ENCODE measurements around the gene CCNQ. TPM values are rescaled to one million over a fixed set of nuclear protein-coding genes. Genes with fewer than 3 reads are reported as not detected.

Gene CCNQ
- total and polyA plus RNA-seq, 2 donors (not counting 3 experiments of a cell fraction or from before 2014, with no cell fraction given): 21.3 to 37.0 TPM

GRCh38 chrX:153560000-153560399 lies 38.9 kb downstream of the CCNQ start:
- no peak for TF ChIP-seq POLR2A (IDR thresholded peaks at IDR 0.05; ENCODE audit: low read depth, low read length)
- TF ChIP-seq JUN (IDR thresholded peaks at IDR 0.05; ENCODE audit: borderline replicate concordance, insufficient read depth, insufficient read length, low read depth): no peak
- no peak for TF ChIP-seq FOS (IDR thresholded peaks at IDR 0.05; ENCODE audit: borderline replicate concordance, insufficient read depth, low read length)
- TF ChIP-seq MAX (IDR thresholded peaks at IDR 0.05; ENCODE audit: insufficient read depth, insufficient read length): no peak
- no peak for TF ChIP-seq GATA2 (IDR thresholded peaks at IDR 0.05; ENCODE audit: insufficient read depth, insufficient read length, low read depth, low read length)
- TF ChIP-seq MYC (IDR thresholded peaks at IDR 0.05; ENCODE audit: low read depth, low read length): no peak
- no peak for TF ChIP-seq EZH2 (IDR thresholded peaks at IDR 0.05; ENCODE audit: borderline replicate concordance, low read depth, low read length, severe bottlenecking)
- no peak for TF ChIP-seq POLR2AphosphoS5 (IDR thresholded peaks at IDR 0.05; ENCODE audit: insufficient read depth, low read depth, low read length)
- TF ChIP-seq CTCF (IDR thresholded peaks at IDR 0.05; ENCODE audit: extremely low read depth in 1 of 2, insufficient read depth in 1 of 2, low read depth in 1 of 2, low read length in 2 of 2): no peak
- ChIA-PET POLR2A (no interaction called here), CTCF (interaction anchor here (1.3 kb wide), 1 partner anchor 89 kb away, joined by 3 read pairs; no protein-coding TSS in a partner anchor)
- Histone ChIP-seq H2AFZ (ENCODE audit: low read depth, low read length) (no peak overlapping the region), H3K36me3 (ENCODE audit: control insufficient read depth in 2 of 2, extremely low read depth in 1 of 2, insufficient read depth in 2 of 2, low read length in 2 of 2) (no peaks in the 10 kb centered on the region), H3K4me1 (ENCODE audit: control insufficient read depth, extremely low read depth, insufficient read depth, low read length) (no peaks in the 10 kb centered on the region), H3K9ac (replicated peaks; ENCODE audit: extremely low read depth, insufficient read depth, low read length) (no peak overlapping the region), H3K4me3 (replicated peaks in 1 of 3; ENCODE audit: insufficient read depth in 1 of 3, low read depth in 1 of 3, low read length in 3 of 3) (no peak overlapping the region), H3K4me2 (ENCODE audit: insufficient read depth, low read length) (no peak overlapping the region), H3K9me1 (replicated peaks; ENCODE audit: control insufficient read depth, extremely low read depth, insufficient read depth, low read length) (no peaks in the 10 kb centered on the region), H3K79me2 (ENCODE audit: control insufficient read depth, insufficient read depth, low read length) (no peaks in the 10 kb centered on the region), H3K27ac (ENCODE audit: insufficient read depth, low read depth, low read length) (no peak overlapping the region), H3K27me3 (ENCODE audit: control insufficient read depth in 2 of 2, insufficient read depth in 2 of 2, low read length in 2 of 2) (no peaks in the 10 kb centered on the region), H3K9me3 (replicated peaks; ENCODE audit: control insufficient read depth, insufficient read depth, low read length) (no peaks in the 10 kb centered on the region), H4K20me1 (replicated peaks; ENCODE audit: control insufficient read depth, extremely low read depth, insufficient read depth, low read length) (no peaks in the 10 kb centered on the region)
- no TSS peak for BruUV-seq (replicated peaks)
- dilution Hi-C loops (cut with MboI; ENCODE audit: extremely low pct_ligation_motif_present, low sequenced_read_pairs): no loop called here
- intact Hi-C loops (cut with micrococcal nuclease): no loop called here
- no peak for DNase-seq (ENCODE audit: low read depth, low spot score)
- no peak for FAIRE-seq
